GM12878 (cell line): Measurements from ENCODE around the gene TCEA2. TPM values are rescaled to one million over a fixed set of nuclear protein-coding genes. Genes with fewer than 3 reads are reported as not detected.

Experiments used
- ATAC-seq: fragments of 200-7000 bp; cut with Tn5 transposase; 3 replicates; pipeline ENCODE4 v1.9.1; 2020; ENCODE audit warnings: mild to moderate bottlenecking, moderate library complexity
- BruUV-seq: library from RNA; stranded (reverse); fragments of 400-500 nt; replicated peaks from 2 replicates; lab custom pipeline; 2021; lab: Mats Ljungman, UMichigan
- CTCF ChIA-PET: fragments of 300-600 bp; sonication (Branson Sonifier 250); formaldehyde crosslinking; extraction: SDS; loops from one replicate; lab custom pipeline; 2021; ENCODE audit warnings: inconsistent platforms; lab: Yijun Ruan, JAX
- POLR2A ChIA-PET: fragments of 350-600 bp; formaldehyde crosslinking; extraction: SDS; loops from one replicate; lab custom pipeline; 2021; ENCODE audit warnings: inconsistent platforms; lab: Charles Lee
- RAD21 ChIA-PET: fragments of 300-600 bp; sonication (Branson Sonifier 250); formaldehyde crosslinking; loops from one replicate; lab custom pipeline; 2023; ENCODE audit warnings: antibody characterized with exemption; ENCODE audit not compliant: unreplicated experiment; lab: Charles Lee
- SMC1A ChIA-PET: fragments of 300-600 bp; sonication (Branson Sonifier 250); formaldehyde crosslinking; loops from one replicate; lab custom pipeline; 2023; ENCODE audit not compliant: unreplicated experiment, uncharacterized antibody; lab: Charles Lee
- DNase-seq: peaks from one replicate; pipeline ENCODE4 v3.0.0-alpha.2; 2011; ENCODE audit warnings: low read depth, low spot score
- FAIRE-seq: peaks from 3 replicates; lab custom pipeline; 2011; peaks lifted over from hg19 to GRCh38; lab: Jason Lieb, UNC
- H2AFZ ChIP-seq: 2 replicates; pipeline ENCODE4 v1.6.0; 2011; ENCODE audit warnings: low read depth, low read length, control low read depth; ENCODE audit not compliant: control insufficient read depth
- H3K27ac ChIP-seq: 2 replicates; pipeline ENCODE4 v1.5.1; 2011; ENCODE audit warnings: control low read depth; ENCODE audit not compliant: control insufficient read depth, insufficient read depth
- H3K27me3 ChIP-seq, 2 experiments: replicated peaks in 1 of 2; 2 replicates each; pipeline versions ENCODE4 v1.6.0 to v1.6.1; 2011; ENCODE audit warnings: low read length in 1 of 2; ENCODE audit not compliant: control insufficient read depth in 2 of 2, insufficient read depth in 2 of 2
- H3K36me3 ChIP-seq, 2 experiments: 2 replicates each; pipeline ENCODE4 v1.5.1; 2011; ENCODE audit warnings: low read length in 1 of 2; ENCODE audit not compliant: control insufficient read depth in 2 of 2, insufficient read depth in 2 of 2
- H3K4me1 ChIP-seq: 2 replicates; pipeline ENCODE4 v1.6.1; 2011; ENCODE audit warnings: mild to moderate bottlenecking, low read length, moderate library complexity, mixed read lengths; ENCODE audit not compliant: control insufficient read depth, insufficient read depth
- H3K4me2 ChIP-seq: 2 replicates; pipeline ENCODE4 v1.6.0; 2011; ENCODE audit warnings: control low read depth; ENCODE audit not compliant: control insufficient read depth, insufficient read depth
- H3K4me3 ChIP-seq: fragments of 200-600 bp; sonication (generic); 2 replicates; pipeline ENCODE4 v1.5.1; 2016
- H3K79me2 ChIP-seq: 2 replicates; pipeline ENCODE4 v1.6.0; 2011; ENCODE audit warnings: low read length; ENCODE audit not compliant: control insufficient read depth, insufficient read depth
- H3K9ac ChIP-seq: 2 replicates; pipeline ENCODE4 v1.8.0; 2011; ENCODE audit warnings: low read length, control low read depth, mixed read lengths; ENCODE audit not compliant: control insufficient read depth, insufficient read depth
- H3K9me3 ChIP-seq: replicated peaks from 3 replicates; pipeline ENCODE4 v1.5.1; 2011; ENCODE audit warnings: mild to moderate bottlenecking, low read length; ENCODE audit not compliant: control insufficient read depth, insufficient read depth
- H4K20me1 ChIP-seq: 2 replicates; pipeline ENCODE4 v1.6.0; 2011; ENCODE audit not compliant: control insufficient read depth, insufficient read depth
- BRCA1 ChIP-seq: IDR thresholded peaks from 2 replicates; pipeline ENCODE4 v1.6.1; 2011; ENCODE audit warnings: low read depth, low read length, improper control_type of control experiment
- FOS ChIP-seq: IDR thresholded peaks from 3 replicates; pipeline ENCODE4 v1.6.1; 2011; ENCODE audit warnings: borderline replicate concordance; ENCODE audit not compliant: insufficient read length; ENCODE audit errors: extremely low read depth
- HDAC2 ChIP-seq: fragments of 200-600 bp; sonication (generic); IDR thresholded peaks from 2 replicates; pipeline ENCODE4 v1.6.1; 2017
- HDAC6 ChIP-seq: fragments of 200-600 bp; sonication (generic); IDR thresholded peaks from one replicate; pipeline ENCODE4 v1.8.0; 2017; ENCODE audit warnings: antibody characterized with exemption; ENCODE audit not compliant: unreplicated experiment
- IKZF2 ChIP-seq, 2 experiments: fragments of 450-650 bp; IDR thresholded peaks; 2 replicates each; pipeline ENCODE4 v1.6.1; 2017; ENCODE audit warnings: mild to moderate bottlenecking in 2 of 2, moderate library complexity in 2 of 2
- NR2F1 ChIP-seq: fragments of 450-650 bp; conservative IDR thresholded peaks from 2 replicates; pipeline ENCODE4 v1.6.1; 2017; ENCODE audit warnings: mild to moderate bottlenecking
- POLR2A ChIP-seq: IDR thresholded peaks from 2 replicates; pipeline ENCODE4 v1.6.1; 2011; ENCODE audit warnings: low read depth, mild to moderate bottlenecking, low read length
- RB1 ChIP-seq: fragments of 450-650 bp; formaldehyde crosslinking; IDR thresholded peaks from 2 replicates; pipeline ENCODE4 v1.6.1; 2017; ENCODE audit warnings: mild to moderate bottlenecking, borderline replicate concordance
- SMARCA5 ChIP-seq: fragments of 450-650 bp; IDR thresholded peaks from 2 replicates; pipeline ENCODE4 v1.6.1; 2017; ENCODE audit warnings: mild to moderate bottlenecking
- SRF ChIP-seq, 2 experiments: IDR thresholded peaks; 2 replicates each; pipeline ENCODE4 v1.6.1; 2011; ENCODE audit warnings: low read depth in 2 of 2, low read length in 2 of 2, mild to moderate bottlenecking in 1 of 2, moderate library complexity in 1 of 2
- YBX1 ChIP-seq: fragments of 450-650 bp; IDR thresholded peaks from 2 replicates; pipeline ENCODE4 v1.6.1; 2016; ENCODE audit warnings: antibody characterized with exemption
- ZBED1 ChIP-seq: IDR thresholded peaks from 2 replicates; pipeline ENCODE4 v1.6.1; 2016; ENCODE audit warnings: borderline replicate concordance
- ZNF217 ChIP-seq: fragments of 450-650 bp; IDR thresholded peaks from 2 replicates; pipeline ENCODE4 v1.6.1; 2017; ENCODE audit warnings: antibody characterized with exemption, mild to moderate bottlenecking
- ZNF24 ChIP-seq: fragments of 450-650 bp; IDR thresholded peaks from 2 replicates; pipeline ENCODE4 v1.6.1; 2017; ENCODE audit warnings: antibody characterized with exemption, mild to moderate bottlenecking
- WGBS: methylation state at CpG from one replicate; pipeline ENCODE4 v1.1.6; 2016; ENCODE audit warnings: low lambda C conversion rate; ENCODE audit not compliant: insufficient replicate concordance, insufficient coverage; ENCODE audit errors: missing lambda C conversion rate; 5-methylcytosine and 5-hydroxymethylcytosine counted together
- in situ Hi-C: fragments of 300-500 bp; cut with MboI; formaldehyde crosslinking; loops from 9 replicates; pipeline ENCODE4 v1.14.3; 2018; ENCODE audit warnings: mixed read lengths
- intact Hi-C: fragments of 100-400 bp; cut with micrococcal nuclease; formaldehyde crosslinking; loops from one replicate; pipeline ENCODE4 v1.14.2; 2022; ENCODE audit not compliant: unreplicated experiment
- polyA plus RNA-seq, 11 experiments: library from polyadenylated mRNA; depleted of rRNA in 4 of 11; unstranded in 6 of 11; stranded (reverse) in 5 of 11; fragments of >200 nt; fragmentation: Nextera tagmentation in 4 of 11; fragmentation: Illumina TruSeq in 1 of 11; extraction: Ambion mirVana in 4 of 11; extraction: Trizol in 1 of 11; gene quantifications; 1 replicate in 1 of 11; 2 replicates in 10 of 11; pipeline versions ENCODE4 v1.2.1 to v1.2.3, GENCODE V29; 2011 to 2016; ENCODE audit warnings: inconsistent platforms in 2 of 11, missing spikeins in 2 of 11, low read depth in 1 of 11
- total RNA-seq, 4 experiments: library from RNA; depleted of rRNA in 3 of 4; stranded (reverse); fragments of >200 nt in 3 of 4; fragmentation: Illumina TruSeq in 1 of 4; extraction: Trizol in 1 of 4; gene quantifications; 2 replicates each; pipeline versions ENCODE4 v1.2.1 to v1.2.3, GENCODE V29; 2013 to 2021
- TF ChIP-seq, protein P1 (sequence below): fragments of 450-650 bp; conservative IDR thresholded peaks from 2 replicates; pipeline ENCODE4 v1.6.1; 2017; ENCODE audit warnings: mild to moderate bottlenecking, moderate library complexity
- TF ChIP-seq, protein P2 (sequence below): fragments of 450-650 bp; IDR thresholded peaks from 2 replicates; pipeline ENCODE4 v1.6.1; 2017; ENCODE audit warnings: mild to moderate bottlenecking, moderate library complexity
- TF ChIP-seq, protein P3 (sequence below): IDR thresholded peaks from 2 replicates; pipeline ENCODE4 v1.6.1; 2012; ENCODE audit warnings: low read depth, low read length, improper control_type of control experiment

Gene TCEA2
- total and polyA plus RNA-seq, 10 of the 15 experiments (the other 5 are each of a cell fraction or from before 2014, with no cell fraction given), result 3.4 to 42.5 (median 13.3) TPM

- Histone ChIP-seq H3K27ac (peak overlapping the region; percentile 62), H2AFZ (peak overlapping the region; percentile 75), H3K27me3 (peaks cover 0 to 5% of the 10 kb centered on the region in 2 experiments; a peak in 2 of 4 replicates), H3K9me3 (no peaks in the 10 kb centered on the region), H3K4me1 (peaks cover 17% of the 10 kb centered on the region), H3K9ac (peak overlapping the region; percentile 84), H3K4me3 (peak overlapping the region; percentile 64), H4K20me1 (no peaks in the 10 kb centered on the region), H3K79me2 (peaks cover 4% of the 10 kb centered on the region; the same call in 1 of the 2 replicates), H3K4me2 (peak overlapping the region; percentile 90), H3K36me3 (no peaks in the 10 kb centered on the region)
- FAIRE-seq (no peak), ATAC-seq (no peak), DNase-seq (no peak)
- SMC1A ChIA-PET, result interaction anchor here (1.1 kb wide), 1 partner anchor 61 kb away, joined by 3 read pairs; the partner anchor contains the start of gene PRPF6
- 10% methylated on average over 12 of the region's 55 CpGs for WGBS
- POLR2A ChIA-PET, result interaction anchor here (0.6 to 7.2 kb wide), 5 partner anchors 36 to 1155 kb away, joined by 4 to 63 read pairs (median 5); partner anchors contain the start of genes OPRL1, PRPF6, RGS19 and SAMD10
- intact Hi-C loops (no loop called here), in situ Hi-C loops (no loop called here)
- BruUV-seq, result no TSS peak
- CTCF ChIA-PET, result interaction anchor here (1.3 to 9.1 kb wide), 5 partner anchors 9 to 504 kb away, joined by 4 to 108 read pairs (median 5); partner anchors contain the start of genes PRPF6 and SAMD10
- RAD21 ChIA-PET, result interaction anchor here (1.0 to 4.3 kb wide), 4 partner anchors 12 to 62 kb away, joined by 3 to 78 read pairs (median 6); partner anchors contain the start of genes OPRL1, PRPF6, RGS19 and SAMD10
- TF ChIP-seq ZNF217 (no peak), HDAC2 (no peak), NR2F1 (peak; percentile 74; the same call in 1 of the 2 replicates), BRCA1 (no peak), IKZF2 (IDR thresholded peaks at IDR 0.05) (peak; percentile 33 to 45; a peak in 3 of 4 replicates), SMARCA5 (peak; percentile 60; the same call in 1 of the 2 replicates), SRF (IDR thresholded peaks at IDR 0.05; ENCODE audit: low read depth in 2 of 2, low read length in 2 of 2) (no peak), FOS (no peak), ZBED1 (peak; percentile 61; the same call in 1 of the 2 replicates), RB1 (peak; percentile 28; the same call in 1 of the 2 replicates), ZNF24 (peak; percentile 16; the same call in 1 of the 2 replicates), HDAC6 (no peak), YBX1 (no peak), POLR2A (peak; percentile 70)
- TF ChIP-seq, protein P1, sequence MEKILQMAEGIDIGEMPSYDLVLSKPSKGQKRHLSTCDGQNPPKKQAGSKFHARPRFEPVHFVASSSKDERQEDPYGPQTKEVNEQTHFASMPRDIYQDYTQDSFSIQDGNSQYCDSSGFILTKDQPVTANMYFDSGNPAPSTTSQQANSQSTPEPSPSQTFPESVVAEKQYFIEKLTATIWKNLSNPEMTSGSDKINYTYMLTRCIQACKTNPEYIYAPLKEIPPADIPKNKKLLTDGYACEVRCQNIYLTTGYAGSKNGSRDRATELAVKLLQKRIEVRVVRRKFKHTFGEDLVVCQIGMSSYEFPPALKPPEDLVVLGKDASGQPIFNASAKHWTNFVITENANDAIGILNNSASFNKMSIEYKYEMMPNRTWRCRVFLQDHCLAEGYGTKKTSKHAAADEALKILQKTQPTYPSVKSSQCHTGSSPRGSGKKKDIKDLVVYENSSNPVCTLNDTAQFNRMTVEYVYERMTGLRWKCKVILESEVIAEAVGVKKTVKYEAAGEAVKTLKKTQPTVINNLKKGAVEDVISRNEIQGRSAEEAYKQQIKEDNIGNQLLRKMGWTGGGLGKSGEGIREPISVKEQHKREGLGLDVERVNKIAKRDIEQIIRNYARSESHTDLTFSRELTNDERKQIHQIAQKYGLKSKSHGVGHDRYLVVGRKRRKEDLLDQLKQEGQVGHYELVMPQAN, result peak; percentile 51; the same call in 1 of the 2 replicates
- TF ChIP-seq, protein P2, sequence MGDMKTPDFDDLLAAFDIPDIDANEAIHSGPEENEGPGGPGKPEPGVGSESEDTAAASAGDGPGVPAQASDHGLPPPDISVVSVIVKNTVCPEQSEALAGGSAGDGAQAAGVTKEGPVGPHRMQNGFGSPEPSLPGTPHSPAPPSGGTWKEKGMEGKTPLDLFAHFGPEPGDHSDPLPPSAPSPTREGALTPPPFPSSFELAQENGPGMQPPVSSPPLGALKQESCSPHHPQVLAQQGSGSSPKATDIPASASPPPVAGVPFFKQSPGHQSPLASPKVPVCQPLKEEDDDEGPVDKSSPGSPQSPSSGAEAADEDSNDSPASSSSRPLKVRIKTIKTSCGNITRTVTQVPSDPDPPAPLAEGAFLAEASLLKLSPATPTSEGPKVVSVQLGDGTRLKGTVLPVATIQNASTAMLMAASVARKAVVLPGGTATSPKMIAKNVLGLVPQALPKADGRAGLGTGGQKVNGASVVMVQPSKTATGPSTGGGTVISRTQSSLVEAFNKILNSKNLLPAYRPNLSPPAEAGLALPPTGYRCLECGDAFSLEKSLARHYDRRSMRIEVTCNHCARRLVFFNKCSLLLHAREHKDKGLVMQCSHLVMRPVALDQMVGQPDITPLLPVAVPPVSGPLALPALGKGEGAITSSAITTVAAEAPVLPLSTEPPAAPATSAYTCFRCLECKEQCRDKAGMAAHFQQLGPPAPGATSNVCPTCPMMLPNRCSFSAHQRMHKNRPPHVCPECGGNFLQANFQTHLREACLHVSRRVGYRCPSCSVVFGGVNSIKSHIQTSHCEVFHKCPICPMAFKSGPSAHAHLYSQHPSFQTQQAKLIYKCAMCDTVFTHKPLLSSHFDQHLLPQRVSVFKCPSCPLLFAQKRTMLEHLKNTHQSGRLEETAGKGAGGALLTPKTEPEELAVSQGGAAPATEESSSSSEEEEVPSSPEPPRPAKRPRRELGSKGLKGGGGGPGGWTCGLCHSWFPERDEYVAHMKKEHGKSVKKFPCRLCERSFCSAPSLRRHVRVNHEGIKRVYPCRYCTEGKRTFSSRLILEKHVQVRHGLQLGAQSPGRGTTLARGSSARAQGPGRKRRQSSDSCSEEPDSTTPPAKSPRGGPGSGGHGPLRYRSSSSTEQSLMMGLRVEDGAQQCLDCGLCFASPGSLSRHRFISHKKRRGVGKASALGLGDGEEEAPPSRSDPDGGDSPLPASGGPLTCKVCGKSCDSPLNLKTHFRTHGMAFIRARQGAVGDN, result peak; percentile 75
- TF ChIP-seq, protein P3, sequence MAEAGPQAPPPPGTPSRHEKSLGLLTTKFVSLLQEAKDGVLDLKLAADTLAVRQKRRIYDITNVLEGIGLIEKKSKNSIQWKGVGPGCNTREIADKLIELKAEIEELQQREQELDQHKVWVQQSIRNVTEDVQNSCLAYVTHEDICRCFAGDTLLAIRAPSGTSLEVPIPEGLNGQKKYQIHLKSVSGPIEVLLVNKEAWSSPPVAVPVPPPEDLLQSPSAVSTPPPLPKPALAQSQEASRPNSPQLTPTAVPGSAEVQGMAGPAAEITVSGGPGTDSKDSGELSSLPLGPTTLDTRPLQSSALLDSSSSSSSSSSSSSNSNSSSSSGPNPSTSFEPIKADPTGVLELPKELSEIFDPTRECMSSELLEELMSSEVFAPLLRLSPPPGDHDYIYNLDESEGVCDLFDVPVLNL, result no peak
Measured at GRCh38 chr20:64042054-64042781, 20.8 kb upstream of the TCEA2 start.
